HepG2 (cell line): ENCODE data around the gene SLC16A3. TPM values are rescaled to one million over a fixed set of nuclear protein-coding genes. Genes with fewer than 3 reads are reported as not detected.
A peak's percentile ranks its signal among the peaks of the same experiment; 100 is the strongest.

Source experiments
- ATAC-seq: fragments of 200-7000 bp; cut with Tn5 transposase; 3 replicates; pipeline ENCODE4 v1.9.1; 2020; ENCODE audit warnings: mild to moderate bottlenecking, moderate library complexity
- BruUV-seq: library from RNA; stranded (reverse); fragments of 400-500 nt; replicated peaks from 2 replicates; lab custom pipeline; 2021; lab: Mats Ljungman, UMichigan
- CTCF ChIA-PET: fragments of 300-600 bp; formaldehyde crosslinking; extraction: SDS; loops from one replicate; lab custom pipeline; 2021; ENCODE audit warnings: low total read pairs, inconsistent platforms, low intra/inter-chr PET ratio; lab: Yijun Ruan, JAX
- POLR2A ChIA-PET: fragments of 350-600 bp; sonication (Branson Sonifier 250); formaldehyde crosslinking; loops from one replicate; lab custom pipeline; 2020; ENCODE audit warnings: antibody characterized with exemption, inconsistent platforms; lab: Yijun Ruan, JAX
- DNase-seq: peaks from one replicate; pipeline ENCODE4 v3.0.0-alpha.2; 2015; ENCODE audit warnings: low spot score
- FAIRE-seq: peaks from 3 replicates; lab custom pipeline; 2011; peaks lifted over from hg19 to GRCh38; lab: Jason Lieb, UNC
- H2AFZ ChIP-seq: one replicate; pipeline ENCODE4 v1.6.1; 2011; ENCODE audit warnings: low read length, inconsistent platforms
- H3K27ac ChIP-seq: fragments of 300-600 bp; 3 replicates; pipeline ENCODE4 v1.8.0; 2011; ENCODE audit warnings: mixed run types, mild to moderate bottlenecking, mixed read lengths, low read length, inconsistent platforms; ENCODE audit not compliant: insufficient read depth; ENCODE audit errors: extremely low read length
- H3K27me3 ChIP-seq, 2 experiments: fragments of 200-600 bp in 1 of 2; 2 replicates in 1 of 2; 3 replicates in 1 of 2; pipeline versions ENCODE4 v1.6.0 to v1.8.0; 2011; ENCODE audit warnings: low read length in 2 of 2, mild to moderate bottlenecking in 2 of 2, moderate library complexity in 2 of 2, inconsistent platforms in 1 of 2; ENCODE audit not compliant: insufficient read depth in 2 of 2, control insufficient read depth in 1 of 2
- H3K36me3 ChIP-seq, 2 experiments: fragments of 200-600 bp in 1 of 2; replicated peaks in 1 of 2; 2 replicates in 1 of 2; 3 replicates in 1 of 2; pipeline versions ENCODE4 v1.5.1 to v1.8.0; 2011; ENCODE audit warnings: low read length in 2 of 2, inconsistent platforms in 1 of 2; ENCODE audit not compliant: insufficient read depth in 2 of 2, control insufficient read depth in 1 of 2
- H3K4me1 ChIP-seq: 2 replicates; pipeline ENCODE4 v1.5.1; 2012; ENCODE audit warnings: low read length, inconsistent platforms; ENCODE audit not compliant: insufficient read depth
- H3K4me2 ChIP-seq: 2 replicates; pipeline ENCODE4 v1.6.0; 2011; ENCODE audit warnings: low read depth, low read length, inconsistent platforms
- H3K4me3 ChIP-seq, 3 experiments: fragments of 200-600 bp in 1 of 3; sonication (generic), shearing (Covaris generic) in 1 of 3; replicated peaks in 1 of 3; 2 replicates each; pipeline ENCODE4 v1.5.1; 2011 to 2016; ENCODE audit warnings: low read length in 3 of 3, inconsistent platforms in 2 of 3, low read depth in 2 of 3, mild to moderate bottlenecking in 2 of 3, control low read depth in 1 of 3, mixed read lengths in 1 of 3; ENCODE audit not compliant: insufficient read depth in 1 of 3
- H3K79me2 ChIP-seq: one replicate; pipeline ENCODE4 v1.6.1; 2011; ENCODE audit warnings: low read length, inconsistent platforms; ENCODE audit not compliant: insufficient read depth
- H3K9ac ChIP-seq: 2 replicates; pipeline ENCODE4 v1.6.0; 2011; ENCODE audit warnings: mild to moderate bottlenecking, low read depth, low read length, inconsistent platforms; ENCODE audit not compliant: insufficient read depth
- H3K9me3 ChIP-seq: 2 replicates; pipeline ENCODE4 v1.5.1; 2012; ENCODE audit warnings: mild to moderate bottlenecking, low read length
- H4K20me1 ChIP-seq: 2 replicates; pipeline ENCODE4 v1.6.0; 2011; ENCODE audit warnings: inconsistent platforms, mild to moderate bottlenecking, low read length, moderate library complexity; ENCODE audit not compliant: insufficient read depth
- AGO2 ChIP-seq: fragments of 200-400 bp; formaldehyde crosslinking; optimal IDR thresholded peaks from 2 replicates; pipeline ENCODE3; 2017; ENCODE audit warnings: mild to moderate bottlenecking, low read depth, low read length, moderate library complexity
- KAT2B ChIP-seq: fragments of 150-350 bp; IDR thresholded peaks from 2 replicates; pipeline ENCODE4 v1.6.1; 2014; ENCODE audit warnings: low read depth, low read length, borderline replicate concordance
- MEF2D ChIP-seq: sonication (generic); formaldehyde crosslinking; IDR thresholded peaks from 2 replicates; pipeline ENCODE4 v1.5.1; 2020; ENCODE audit warnings: mild to moderate bottlenecking, missing genetic modification reagents
- PRPF4 ChIP-seq: fragments of 200-400 bp; formaldehyde crosslinking; IDR thresholded peaks from 2 replicates; pipeline ENCODE4 v1.6.1; 2016; ENCODE audit warnings: low read length, low read depth; ENCODE audit not compliant: poor library complexity, severe bottlenecking
- RBFOX2 ChIP-seq: fragments of 200-400 bp; formaldehyde crosslinking; IDR thresholded peaks from 2 replicates; pipeline ENCODE4 v1.6.1; 2017; ENCODE audit warnings: low read depth, mild to moderate bottlenecking, low read length
- RFX5 ChIP-seq: IDR thresholded peaks from 2 replicates; pipeline ENCODE4 v1.6.1; 2011; ENCODE audit warnings: low read depth, low read length, improper control_type of control experiment
- SNAI1 ChIP-seq: sonication (generic); formaldehyde crosslinking; IDR thresholded peaks from 2 replicates; pipeline ENCODE4 v1.5.0; 2020; ENCODE audit warnings: mild to moderate bottlenecking, missing genetic modification reagents, borderline replicate concordance
- SRSF1 ChIP-seq: fragments of 200-400 bp; formaldehyde crosslinking; optimal IDR thresholded peaks from 2 replicates; pipeline ENCODE3; 2017; ENCODE audit warnings: mild to moderate bottlenecking, low read depth, low read length, moderate library complexity
- THYN1 ChIP-seq: sonication (generic); formaldehyde crosslinking; IDR thresholded peaks from 2 replicates; pipeline ENCODE4 v1.8.1; 2023; ENCODE audit warnings: low read depth, mild to moderate bottlenecking, moderate library complexity, missing genetic modification reagents, borderline replicate concordance
- ZNF619 ChIP-seq: sonication (generic); formaldehyde crosslinking; IDR thresholded peaks from 2 replicates; pipeline ENCODE4 v1.4.0; 2020; ENCODE audit warnings: mild to moderate bottlenecking, missing genetic modification reagents
- ZNF674 ChIP-seq: sonication (generic); formaldehyde crosslinking; IDR thresholded peaks from 2 replicates; pipeline ENCODE4 v1.5.0; 2020; ENCODE audit warnings: low read depth, mild to moderate bottlenecking, missing genetic modification reagents
- WGBS: methylation state at CpG from one replicate; pipeline ENCODE4 v1.1.6; 2017; ENCODE audit warnings: low lambda C conversion rate; 5-methylcytosine and 5-hydroxymethylcytosine counted together
- in situ Hi-C: cut with HindIII; loops from 2 replicates; pipeline ENCODE4 v1.10.0; 2017; ENCODE audit warnings: low pct_unique_long_range_greater_than_20kb; ENCODE audit not compliant: extremely low pct_ligation_motif_present
- intact Hi-C: fragments of 100-400 bp; cut with micrococcal nuclease; formaldehyde crosslinking; loops from one replicate; pipeline ENCODE4 v1.10.0; 2022; ENCODE audit not compliant: unreplicated experiment
- polyA plus RNA-seq, 8 experiments: library from polyadenylated mRNA; depleted of rRNA in 3 of 8; stranded (reverse) in 7 of 8; unstranded in 1 of 8; fragments of >200 nt; fragmentation: Illumina TruSeq in 4 of 8; extraction: Trizol in 4 of 8; gene quantifications; 2 replicates each; pipeline versions ENCODE4 v1.2.1 to v1.2.3, GENCODE V29; 2011 to 2016; ENCODE audit warnings: low read depth in 4 of 8, missing spikeins in 1 of 8, mixed read lengths in 1 of 8; ENCODE audit not compliant: insufficient read depth in 1 of 8
- total RNA-seq, 5 experiments: library from RNA; depleted of rRNA; stranded (reverse); fragments of >200 nt; fragmentation: Illumina TruSeq; extraction: Trizol; gene quantifications; 2 replicates each; pipeline ENCODE4 v1.2.3, GENCODE V29; 2016; ENCODE audit warnings: low read depth in 1 of 5
- TF ChIP-seq, protein P1 (sequence below): sonication (generic); formaldehyde crosslinking; IDR thresholded peaks from 2 replicates; pipeline ENCODE4 v1.8.0; 2022; ENCODE audit warnings: missing genetic modification reagents, mild to moderate bottlenecking, borderline replicate concordance
- TF ChIP-seq, protein P2 (sequence below): sonication (generic); formaldehyde crosslinking; IDR thresholded peaks from 2 replicates; pipeline ENCODE4 v1.5.1; 2020; ENCODE audit warnings: mild to moderate bottlenecking, missing genetic modification reagents, moderate library complexity
- TF ChIP-seq, protein P3 (sequence below): sonication (generic); formaldehyde crosslinking; IDR thresholded peaks from 2 replicates; pipeline ENCODE4 v1.9.0; 2022; ENCODE audit warnings: low read depth, missing genetic modification reagents

The SLC16A3 gene
- total and polyA plus RNA-seq, 2 of the 13 experiments (the other 11 are each of a cell fraction or from before 2014, with no cell fraction given) = 242 to 349 TPM

DNA sequence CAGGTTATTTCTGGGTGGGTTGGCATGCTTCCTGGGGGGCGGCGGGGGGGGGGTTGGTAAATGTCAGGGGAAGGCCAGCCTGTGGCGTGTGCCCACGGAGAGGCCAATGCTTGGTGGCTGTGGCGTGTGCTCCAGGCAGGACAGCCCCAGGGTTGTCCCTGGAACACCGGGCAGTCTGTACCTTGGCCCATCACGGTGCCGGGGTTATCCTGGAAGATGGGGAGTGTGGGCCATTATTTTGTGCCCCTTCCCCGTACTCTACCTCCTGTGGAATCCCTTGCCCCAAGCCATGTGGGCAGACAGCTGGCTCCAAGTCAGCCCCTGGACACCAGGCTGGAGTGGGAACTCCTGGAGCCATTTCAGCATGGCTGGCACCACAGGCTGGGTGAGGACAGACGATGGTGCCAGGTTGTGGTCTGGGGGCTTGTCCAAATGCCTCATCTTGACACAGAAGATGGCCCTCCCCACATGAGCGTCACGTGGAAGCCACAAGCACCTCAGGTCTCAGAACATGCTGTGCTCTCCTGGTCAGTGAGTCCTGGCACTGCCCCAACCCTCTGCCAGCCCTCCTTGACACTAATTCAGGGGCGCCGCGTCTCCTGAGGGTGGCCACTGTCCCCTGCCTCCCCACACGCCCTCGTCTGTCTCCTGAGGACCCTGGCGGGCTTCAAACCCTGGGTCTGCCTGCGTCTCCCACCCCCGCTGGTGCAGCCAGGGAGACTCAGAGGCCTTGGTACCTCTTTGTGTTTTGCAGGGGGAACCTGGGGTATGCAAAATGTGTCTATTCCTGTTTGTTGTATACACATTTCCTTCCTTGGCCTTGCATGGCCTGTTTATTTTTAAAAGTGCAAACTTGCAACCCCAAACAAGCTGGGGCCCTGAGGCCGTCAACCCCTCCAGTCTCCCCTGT lies 4.3 kb downstream of the SLC16A3 start:
- no TSS peak for BruUV-seq
- H3K9ac ChIP-seq = peak overlapping the region; percentile 46
- H3K36me3 ChIP-seq = peaks cover 32 to 35% of the 10 kb centered on the region in 2 experiments
- TF ChIP-seq RBFOX2 (peak; percentile 66), KAT2B (no peak), SRSF1 (peak; percentile 38), SNAI1 (CRISPR knock-in tag) (no peak), MEF2D (CRISPR knock-in tag) (no peak), ZNF674 (CRISPR knock-in tag) (no peak), THYN1 (no peak), PRPF4 (peak; percentile 4), AGO2 (peak; percentile 65), RFX5 (no peak), ZNF619 (CRISPR knock-in tag) (no peak)
- TF ChIP-seq, protein P1, sequence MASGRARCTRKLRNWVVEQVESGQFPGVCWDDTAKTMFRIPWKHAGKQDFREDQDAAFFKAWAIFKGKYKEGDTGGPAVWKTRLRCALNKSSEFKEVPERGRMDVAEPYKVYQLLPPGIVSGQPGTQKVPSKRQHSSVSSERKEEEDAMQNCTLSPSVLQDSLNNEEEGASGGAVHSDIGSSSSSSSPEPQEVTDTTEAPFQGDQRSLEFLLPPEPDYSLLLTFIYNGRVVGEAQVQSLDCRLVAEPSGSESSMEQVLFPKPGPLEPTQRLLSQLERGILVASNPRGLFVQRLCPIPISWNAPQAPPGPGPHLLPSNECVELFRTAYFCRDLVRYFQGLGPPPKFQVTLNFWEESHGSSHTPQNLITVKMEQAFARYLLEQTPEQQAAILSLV (CRISPR knock-in tag) = no peak
- TF ChIP-seq, protein P2, sequence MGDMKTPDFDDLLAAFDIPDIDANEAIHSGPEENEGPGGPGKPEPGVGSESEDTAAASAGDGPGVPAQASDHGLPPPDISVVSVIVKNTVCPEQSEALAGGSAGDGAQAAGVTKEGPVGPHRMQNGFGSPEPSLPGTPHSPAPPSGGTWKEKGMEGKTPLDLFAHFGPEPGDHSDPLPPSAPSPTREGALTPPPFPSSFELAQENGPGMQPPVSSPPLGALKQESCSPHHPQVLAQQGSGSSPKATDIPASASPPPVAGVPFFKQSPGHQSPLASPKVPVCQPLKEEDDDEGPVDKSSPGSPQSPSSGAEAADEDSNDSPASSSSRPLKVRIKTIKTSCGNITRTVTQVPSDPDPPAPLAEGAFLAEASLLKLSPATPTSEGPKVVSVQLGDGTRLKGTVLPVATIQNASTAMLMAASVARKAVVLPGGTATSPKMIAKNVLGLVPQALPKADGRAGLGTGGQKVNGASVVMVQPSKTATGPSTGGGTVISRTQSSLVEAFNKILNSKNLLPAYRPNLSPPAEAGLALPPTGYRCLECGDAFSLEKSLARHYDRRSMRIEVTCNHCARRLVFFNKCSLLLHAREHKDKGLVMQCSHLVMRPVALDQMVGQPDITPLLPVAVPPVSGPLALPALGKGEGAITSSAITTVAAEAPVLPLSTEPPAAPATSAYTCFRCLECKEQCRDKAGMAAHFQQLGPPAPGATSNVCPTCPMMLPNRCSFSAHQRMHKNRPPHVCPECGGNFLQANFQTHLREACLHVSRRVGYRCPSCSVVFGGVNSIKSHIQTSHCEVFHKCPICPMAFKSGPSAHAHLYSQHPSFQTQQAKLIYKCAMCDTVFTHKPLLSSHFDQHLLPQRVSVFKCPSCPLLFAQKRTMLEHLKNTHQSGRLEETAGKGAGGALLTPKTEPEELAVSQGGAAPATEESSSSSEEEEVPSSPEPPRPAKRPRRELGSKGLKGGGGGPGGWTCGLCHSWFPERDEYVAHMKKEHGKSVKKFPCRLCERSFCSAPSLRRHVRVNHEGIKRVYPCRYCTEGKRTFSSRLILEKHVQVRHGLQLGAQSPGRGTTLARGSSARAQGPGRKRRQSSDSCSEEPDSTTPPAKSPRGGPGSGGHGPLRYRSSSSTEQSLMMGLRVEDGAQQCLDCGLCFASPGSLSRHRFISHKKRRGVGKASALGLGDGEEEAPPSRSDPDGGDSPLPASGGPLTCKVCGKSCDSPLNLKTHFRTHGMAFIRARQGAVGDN = peak; percentile 33; the same call in 1 of the 2 replicates
- TF ChIP-seq, protein P3, sequence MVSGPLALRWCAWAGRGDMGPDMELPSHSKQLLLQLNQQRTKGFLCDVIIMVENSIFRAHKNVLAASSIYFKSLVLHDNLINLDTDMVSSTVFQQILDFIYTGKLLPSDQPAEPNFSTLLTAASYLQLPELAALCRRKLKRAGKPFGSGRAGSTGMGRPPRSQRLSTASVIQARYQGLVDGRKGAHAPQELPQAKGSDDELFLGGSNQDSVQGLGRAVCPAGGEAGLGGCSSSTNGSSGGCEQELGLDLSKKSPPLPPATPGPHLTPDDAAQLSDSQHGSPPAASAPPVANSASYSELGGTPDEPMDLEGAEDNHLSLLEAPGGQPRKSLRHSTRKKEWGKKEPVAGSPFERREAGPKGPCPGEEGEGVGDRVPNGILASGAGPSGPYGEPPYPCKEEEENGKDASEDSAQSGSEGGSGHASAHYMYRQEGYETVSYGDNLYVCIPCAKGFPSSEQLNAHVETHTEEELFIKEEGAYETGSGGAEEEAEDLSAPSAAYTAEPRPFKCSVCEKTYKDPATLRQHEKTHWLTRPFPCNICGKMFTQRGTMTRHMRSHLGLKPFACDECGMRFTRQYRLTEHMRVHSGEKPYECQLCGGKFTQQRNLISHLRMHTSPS (CRISPR knock-in tag) = no peak

More for the DNA sequence above, 4.3 kb downstream of the SLC16A3 start:
- peaks cover 76% of the 10 kb centered on the region for H3K79me2 ChIP-seq
- H4K20me1 ChIP-seq = peaks cover 86% of the 10 kb centered on the region
- WGBS = 91% methylated on average over 21 of the region's 21 CpGs
- H3K9me3 ChIP-seq = no peaks in the 10 kb centered on the region
- in situ Hi-C loops (no loop called here), intact Hi-C loops (loop anchor here (10.0 kb wide), 1 partner anchor 128 kb away; no protein-coding TSS in a partner anchor)
- peak overlapping the region; percentile 87 for H3K4me2 ChIP-seq
- peak overlapping the region; percentile 43 for H3K27ac ChIP-seq
- no peak for DNase-seq
- H3K4me1 ChIP-seq = peaks cover 75% of the 10 kb centered on the region
- ChIA-PET POLR2A (interaction anchor here (1.6 to 5.0 kb wide), 3 partner anchors 8 to 59 kb away, joined by 5 to 96 read pairs (median 28); no protein-coding TSS in a partner anchor), CTCF (no interaction called here)
- ATAC-seq = no peak
- H3K4me3 ChIP-seq = peak overlapping the region in 1 of 3 experiments; percentile 97; a peak in 2 of 6 replicates
- FAIRE-seq = no peak
- no peak overlapping the region for H2AFZ ChIP-seq
- no peaks in the 10 kb centered on the region; a peak in 1 of 5 replicates for H3K27me3 ChIP-seq
